COLO668 (cell line): Measurements from ENCODE around the gene PSPN.
A peak's percentile ranks its signal among the peaks of the same experiment; 100 is the strongest.

Source experiments
- DNase-seq: peaks from one replicate; lab custom pipeline; 2025; ENCODE audit not compliant: unreplicated experiment; lab: John Stamatoyannopoulos, UW

Gene PSPN

GRCh38 chr19:6375411-6376010 is at the start of gene PSPN:
Gene PSPN, minus strand, starts transcription at chr19:6375933. Its CDS starts 84 bp downstream, at chr19:6375849.
- no peak for DNase-seq

GRCh38 chr19:6424939-6425731 is 49.4 kb upstream of the PSPN start:
- DNase-seq, result peak; percentile 99

- DNase-seq, result peak; percentile 55
Measured at GRCh38 chr19:6424195-6424938, 48.6 kb upstream of the PSPN start, which contains the start of gene KHSRP. Gene KHSRP, minus strand, starts transcription at chr19:6424811. Its CDS starts 110 bp downstream, at chr19:6424701.

- DNase-seq, result peak; percentile 25
Measured at GRCh38 chr19:6423499-6424194, 47.9 kb upstream of the PSPN start.

GRCh38 chr19:6421075-6422014 is 45.6 kb upstream of the PSPN start:
- DNase-seq, result no peak

GRCh38 chr19:6418562-6418932 is 42.8 kb upstream of the PSPN start:
- DNase-seq, result no peak

- DNase-seq, result no peak
Measured at GRCh38 chr19:6417713-6418561, 42.2 kb upstream of the PSPN start.

- no peak for DNase-seq
Measured at GRCh38 chr19:6416658-6417405, 41.1 kb upstream of the PSPN start.

- no peak for DNase-seq
Measured at GRCh38 chr19:6415591-6416190, 40.0 kb upstream of the PSPN start.

GRCh38 chr19:6414793-6415590 is 39.3 kb upstream of the PSPN start:
- no peak for DNase-seq

- no peak for DNase-seq
Measured at GRCh38 chr19:6413721-6414643, 38.2 kb upstream of the PSPN start.

- DNase-seq, result no peak
Measured at GRCh38 chr19:6413291-6413690, 37.6 kb upstream of the PSPN start.

- DNase-seq, result peak; percentile 59
Measured at GRCh38 chr19:6412447-6413091, 36.8 kb upstream of the PSPN start.

GRCh38 chr19:6412061-6412446 is 36.3 kb upstream of the PSPN start:
- no peak for DNase-seq

- DNase-seq, result no peak
Measured at GRCh38 chr19:6409346-6409745, 33.6 kb upstream of the PSPN start.

- no peak for DNase-seq
Measured at GRCh38 chr19:6406401-6406800, 30.7 kb upstream of the PSPN start.
